CD4-positive, alpha-beta T cell treated with Interleukin-15 for 1 hour (primary cell): Measurements from ENCODE around the gene FOXC1.

Experiments
- DNase-seq: peaks from one replicate; pipeline ENCODE4 v3.0.0-alpha.2; 2020

The FOXC1 gene

DNA sequence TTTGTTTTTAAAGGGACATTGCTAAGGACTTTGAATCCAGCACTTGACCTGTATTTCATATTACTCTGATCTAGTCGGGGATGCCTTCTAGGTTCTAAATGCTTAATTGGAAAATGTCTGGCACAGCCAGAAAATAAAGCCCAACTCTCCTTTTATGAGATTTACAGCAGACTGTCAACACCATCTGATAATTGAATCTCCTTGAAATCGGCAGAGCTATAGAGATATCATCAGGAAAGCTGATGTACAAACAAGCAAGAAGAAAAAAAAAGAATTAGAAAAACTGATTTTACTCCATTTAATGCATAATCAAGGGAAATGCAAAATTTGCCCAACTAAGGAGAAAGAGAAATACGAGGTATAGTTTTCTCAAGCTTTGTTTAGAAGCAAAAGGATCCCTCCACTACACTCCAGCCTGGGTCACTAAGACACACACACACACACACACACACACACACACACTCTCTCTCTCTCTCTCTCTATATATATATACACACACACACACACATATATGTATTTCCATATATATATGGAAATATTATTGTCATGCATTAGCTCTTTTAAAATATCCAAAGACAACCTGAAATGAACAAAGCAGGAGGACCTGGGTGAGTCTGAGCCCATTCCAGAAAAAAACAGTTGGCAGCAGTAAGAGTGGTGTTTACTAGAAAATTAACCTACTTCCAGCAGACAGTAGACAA lies 9.5 kb upstream of the FOXC1 start:
- DNase-seq = no peak

DNA sequence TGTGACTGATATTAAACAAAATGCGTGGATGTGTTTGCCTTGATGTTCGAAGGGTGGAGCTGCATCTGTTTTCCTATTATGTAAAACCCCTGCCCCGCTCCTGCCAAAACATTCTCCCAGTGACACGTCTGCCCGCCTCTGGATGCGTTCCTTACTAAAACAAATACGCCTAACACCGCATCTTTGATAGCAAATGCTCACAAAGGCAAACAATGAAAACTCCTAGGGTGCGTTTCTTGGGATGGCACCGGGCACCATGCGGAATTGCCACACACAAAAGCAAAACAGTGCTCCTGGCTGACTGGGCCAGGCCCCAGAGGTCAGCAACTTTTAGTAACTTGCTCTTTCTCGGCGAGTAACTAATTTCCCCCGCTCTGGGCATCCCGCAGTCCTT lies 9.0 kb upstream of the FOXC1 start:
- no peak for DNase-seq

DNA sequence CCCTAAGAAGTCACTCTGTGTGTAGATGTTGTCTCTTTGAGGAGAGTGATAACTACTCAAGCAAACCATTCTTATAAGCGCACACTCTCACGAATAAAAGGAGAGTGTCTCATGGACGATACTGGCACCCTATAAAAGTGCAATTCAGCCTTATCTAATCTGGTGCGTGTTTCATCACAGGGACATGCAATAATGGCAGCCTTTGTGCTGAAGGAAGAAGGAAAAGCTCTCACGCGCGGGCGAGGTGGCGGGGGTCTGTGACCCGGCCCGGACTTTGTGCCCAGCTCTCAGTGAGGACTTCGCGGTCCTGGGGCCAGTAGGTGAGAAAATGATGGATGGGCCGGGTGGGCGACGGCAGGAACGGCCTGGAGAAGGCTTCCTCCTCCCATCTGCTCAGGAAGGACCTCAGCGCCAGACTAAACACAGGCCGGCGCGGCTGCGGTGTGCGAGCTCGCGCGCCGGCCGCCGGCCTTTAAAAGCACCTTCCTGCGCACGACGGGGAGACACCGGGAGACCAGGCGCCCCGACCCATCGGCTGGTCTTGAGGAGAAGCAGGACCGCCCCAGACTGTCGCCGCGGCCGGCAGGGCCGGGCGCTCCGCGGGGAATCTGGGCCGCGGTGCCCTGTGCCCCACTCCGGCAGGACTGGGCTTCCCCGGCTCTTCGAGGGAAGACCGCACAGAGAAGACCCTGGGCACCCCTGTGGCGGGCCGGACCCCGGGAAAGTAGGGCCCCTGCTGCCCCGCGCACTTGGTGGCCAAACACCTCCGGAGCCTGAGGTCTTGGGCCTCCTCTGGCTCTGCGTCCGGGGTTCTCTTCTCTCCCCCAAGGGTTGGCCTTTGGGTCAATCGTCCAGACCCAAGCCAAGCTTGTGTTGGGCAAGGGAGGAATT lies 8.3 kb upstream of the FOXC1 start:
- DNase-seq = peak; percentile 14

DNA sequence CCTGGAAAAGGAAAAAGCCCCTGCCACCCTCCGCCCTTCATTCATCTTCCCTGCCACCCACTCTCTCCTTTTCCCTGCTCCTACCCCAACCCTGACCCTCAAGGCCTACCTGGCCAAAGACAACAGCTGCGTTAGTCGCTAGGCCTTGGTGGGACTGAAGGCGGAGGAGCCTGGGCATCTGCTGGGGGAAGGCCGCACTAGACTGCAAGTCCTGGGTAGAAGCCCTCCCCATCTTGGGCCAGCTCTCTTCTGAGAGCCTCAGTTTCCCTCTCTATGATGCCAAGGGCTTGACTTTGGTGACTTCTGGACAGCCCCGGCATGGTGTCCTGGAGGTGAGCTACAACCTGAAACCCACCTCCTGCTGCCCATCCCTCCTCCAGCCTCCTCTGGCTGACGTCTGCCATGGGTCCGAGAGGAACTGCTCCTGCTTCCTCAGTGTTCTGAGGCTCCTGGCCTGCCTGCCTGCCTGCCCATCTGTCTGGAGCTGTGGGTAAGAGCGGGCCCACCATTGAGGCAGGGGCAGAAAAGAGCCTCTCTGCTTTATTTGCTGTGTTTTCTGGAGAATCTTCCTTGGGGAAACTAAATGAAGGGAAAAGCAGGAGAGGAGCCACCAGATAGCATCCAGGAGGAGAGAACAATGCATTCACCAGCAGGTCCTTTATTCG lies 7.5 kb upstream of the FOXC1 start:
- peak; percentile 10 for DNase-seq

DNA sequence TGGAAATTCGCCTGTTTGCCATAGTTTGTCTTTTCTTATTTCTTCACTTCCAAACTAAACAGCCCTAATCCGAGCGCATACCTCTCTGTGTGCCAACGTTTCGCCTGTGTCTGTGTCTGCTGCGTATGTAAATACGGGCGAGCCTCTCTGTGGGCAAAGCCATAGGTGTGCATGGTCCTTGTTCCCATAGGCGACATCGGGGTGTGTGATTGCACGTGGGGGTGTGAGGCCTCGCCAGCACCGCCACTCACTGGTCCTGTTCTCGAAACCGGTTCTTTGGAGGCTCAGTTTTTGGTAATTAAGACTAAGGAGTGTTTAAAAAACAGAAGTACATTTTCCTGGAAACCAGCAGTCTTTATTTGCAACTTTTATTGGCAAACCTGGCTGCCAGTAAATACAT lies 6.0 kb upstream of the FOXC1 start:
- no peak for DNase-seq

DNA sequence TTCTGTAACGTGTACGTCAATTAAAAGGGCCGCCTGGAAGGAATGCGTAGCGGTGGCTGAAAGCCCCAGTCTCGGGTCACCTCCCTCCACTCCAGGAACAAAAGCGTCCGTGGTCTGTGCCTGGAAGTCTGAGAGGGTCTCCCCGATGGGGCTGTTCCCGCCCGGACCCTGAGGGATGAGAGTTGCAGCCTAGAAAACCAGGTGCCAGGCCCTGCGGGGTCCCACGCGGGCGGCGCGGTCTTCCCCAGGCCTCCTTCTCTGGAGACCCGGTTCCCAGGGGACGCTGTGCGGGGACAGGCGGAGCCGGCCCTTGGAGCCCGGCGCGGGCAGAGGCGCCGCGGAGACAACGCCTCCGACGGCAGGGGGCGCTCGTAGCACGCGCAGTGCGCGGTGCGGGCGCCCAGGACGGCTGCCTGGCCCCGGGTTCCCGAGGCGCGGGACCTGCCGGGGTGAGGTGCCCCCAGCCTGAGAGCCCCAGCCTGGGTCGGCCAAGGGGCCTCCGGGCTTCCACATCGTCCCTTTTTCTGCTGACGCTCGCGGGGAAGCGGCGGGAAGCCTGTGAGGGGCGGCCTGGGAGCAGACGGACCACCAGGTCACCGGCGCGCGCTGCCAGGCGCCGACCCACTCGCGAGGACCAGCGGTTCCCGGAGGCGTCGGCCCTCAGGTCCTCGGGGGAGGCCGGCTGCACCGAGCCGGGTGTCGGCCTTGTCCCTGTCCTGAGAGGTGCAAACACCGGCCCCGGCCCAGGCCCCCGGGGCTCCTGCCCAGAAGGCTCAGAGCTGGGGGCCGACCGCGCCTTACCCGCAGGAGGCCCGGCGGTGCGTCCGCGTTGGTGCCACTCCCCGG lies 5.3 kb upstream of the FOXC1 start:
- DNase-seq = peak; percentile 40

DNA sequence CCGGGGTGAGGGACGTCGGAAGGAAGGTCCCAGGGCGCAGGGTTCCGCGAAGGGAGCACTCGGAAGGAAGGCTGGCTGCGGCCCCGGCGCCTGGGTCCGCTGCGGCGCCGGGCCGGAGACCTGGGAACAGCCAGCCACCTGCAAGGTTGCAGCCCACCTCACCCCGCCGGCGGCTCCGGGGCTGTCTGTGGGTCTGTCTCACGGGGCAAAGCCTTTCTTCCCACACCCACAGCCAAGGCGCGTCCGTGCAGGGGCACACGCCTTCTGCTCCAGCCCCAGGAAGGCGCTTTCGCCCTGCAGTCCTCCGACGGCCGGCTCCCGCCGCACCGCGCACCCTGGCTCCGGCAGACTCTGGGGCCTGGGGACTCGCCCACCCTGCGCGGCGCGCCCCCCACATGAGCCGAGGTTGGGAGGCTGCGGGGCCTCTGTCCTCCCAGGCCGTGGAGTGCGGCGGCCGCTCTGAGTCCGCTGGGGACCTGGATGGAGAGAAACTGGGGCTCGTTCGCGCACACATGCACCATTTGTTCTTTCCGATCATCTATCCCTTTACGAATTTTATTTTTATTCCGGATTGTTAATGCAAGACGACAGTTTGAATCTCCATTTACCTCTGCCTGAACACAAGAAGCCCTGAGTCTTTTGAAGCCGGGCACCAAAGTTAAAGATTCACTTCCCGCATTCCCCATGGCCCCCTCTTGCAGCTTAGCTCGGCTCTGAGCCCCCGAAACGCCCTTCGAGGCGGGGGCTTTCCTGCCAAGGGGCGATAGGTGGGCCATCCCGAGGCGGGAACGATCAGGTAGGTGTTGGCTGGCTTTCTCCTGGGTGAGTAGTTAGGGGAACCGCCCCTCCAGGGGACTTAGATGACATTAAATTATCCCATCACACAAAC lies 4.5 kb upstream of the FOXC1 start:
- DNase-seq = no peak

DNA sequence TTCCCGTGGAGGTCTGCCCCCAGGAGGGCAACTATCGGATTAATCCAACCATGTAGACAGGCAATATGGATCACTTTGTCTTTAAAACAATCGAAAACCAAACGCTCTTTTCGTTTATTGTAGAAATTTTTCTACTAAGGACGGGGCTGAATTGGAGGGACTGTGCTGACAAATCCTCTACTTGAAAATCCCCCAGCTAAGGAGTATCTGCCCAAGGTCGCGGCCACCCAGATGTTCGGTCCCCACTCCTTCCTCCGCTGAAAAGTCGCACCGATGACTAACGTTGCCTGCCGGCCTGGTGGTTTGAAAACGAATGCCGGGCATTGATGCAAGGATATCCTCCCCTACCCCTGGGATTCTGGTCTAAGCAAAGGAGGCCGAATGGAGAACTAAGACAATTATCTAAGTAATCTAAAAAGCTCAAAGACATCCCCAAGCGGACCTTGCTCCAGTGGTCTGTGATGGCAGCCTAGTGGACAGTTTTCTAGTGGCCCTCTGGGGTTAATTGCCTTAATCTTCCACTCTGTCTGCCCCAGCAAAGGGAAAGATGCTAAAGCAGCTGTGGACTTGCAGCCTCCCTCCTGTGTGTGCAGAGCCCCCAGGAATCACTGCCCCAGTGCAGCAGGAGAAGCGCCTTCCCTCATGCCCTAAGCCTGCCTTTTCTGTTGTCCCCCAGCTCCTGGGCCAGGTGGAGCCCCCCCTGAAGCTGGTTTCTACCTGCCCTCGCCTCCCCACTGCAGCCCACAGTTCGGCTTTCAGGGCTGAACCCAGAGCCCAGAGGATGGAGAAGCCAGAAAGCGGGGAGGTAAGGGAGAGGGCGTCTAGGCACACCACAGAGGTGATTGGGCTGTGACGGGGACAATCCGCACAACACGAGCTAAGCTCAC lies 3.6 kb upstream of the FOXC1 start:
- DNase-seq = no peak

DNA sequence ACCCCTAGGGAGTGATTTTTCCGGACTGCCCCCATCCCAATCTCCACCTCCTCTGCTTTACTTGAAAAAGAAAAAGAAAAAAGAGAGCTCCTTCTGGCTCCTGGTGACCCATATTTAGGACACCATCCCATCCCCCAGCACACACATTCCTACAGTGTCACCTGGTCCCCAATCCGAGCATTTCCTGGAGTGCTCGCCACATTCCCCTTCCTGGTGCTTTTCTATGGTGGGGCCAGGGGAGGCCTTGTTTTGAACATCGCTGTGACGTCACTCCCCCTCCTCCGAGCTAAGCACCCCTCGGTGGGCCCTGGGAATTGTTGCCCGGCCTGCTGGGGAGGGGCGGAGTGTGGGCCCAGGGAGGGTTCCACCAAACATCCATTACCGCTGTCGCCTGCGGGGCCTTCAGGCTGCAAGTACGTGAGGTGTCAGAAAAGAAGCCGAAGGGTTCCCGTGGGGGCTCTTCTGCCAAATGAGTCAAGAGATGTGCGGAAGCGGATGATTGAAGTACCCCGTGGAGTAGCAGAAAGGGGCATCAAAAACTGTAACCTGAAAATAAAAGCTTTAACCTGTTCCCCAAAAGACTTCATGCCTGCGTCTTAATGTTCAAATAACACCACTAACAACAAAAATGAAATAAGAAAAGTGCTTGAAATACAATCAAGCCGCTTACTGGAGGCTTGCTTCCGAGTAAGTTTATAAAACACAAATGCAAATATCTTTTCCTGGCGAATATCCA lies 2.8 kb upstream of the FOXC1 start:
- no peak for DNase-seq

DNA sequence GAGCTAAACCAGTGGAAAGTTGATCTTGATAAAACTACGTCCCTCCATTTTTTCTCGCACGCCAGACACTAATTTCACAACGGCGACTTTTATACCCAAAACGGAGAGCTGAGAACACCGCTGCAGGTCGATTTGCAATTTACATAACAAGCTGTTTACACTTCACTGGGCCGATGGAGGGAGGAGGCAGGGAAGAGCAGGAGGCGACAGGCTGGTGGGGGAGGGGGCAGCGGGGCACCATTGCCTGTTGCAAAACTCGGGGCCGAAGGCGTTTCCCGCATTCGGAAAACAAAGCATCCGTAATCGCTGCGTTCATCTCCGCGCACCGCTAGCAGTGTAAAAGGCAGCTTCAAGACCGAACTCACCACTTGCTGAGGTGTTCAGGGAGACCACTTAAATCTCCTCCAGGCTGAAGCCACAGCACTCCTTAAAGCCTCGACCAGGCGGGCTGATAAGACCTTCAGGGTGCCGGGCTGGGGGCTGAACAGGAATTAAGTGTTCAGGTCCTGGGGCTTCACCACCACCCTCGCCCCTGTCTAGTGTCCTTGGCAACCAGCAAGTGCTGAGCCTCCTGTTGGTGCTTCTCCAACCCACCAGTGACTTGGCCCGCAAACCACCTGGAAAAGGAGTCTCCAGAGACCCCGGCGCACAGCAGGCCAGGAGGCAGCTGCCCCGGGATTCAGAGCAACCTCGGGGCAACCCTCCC lies 2.0 kb upstream of the FOXC1 start:
- DNase-seq = no peak

DNA sequence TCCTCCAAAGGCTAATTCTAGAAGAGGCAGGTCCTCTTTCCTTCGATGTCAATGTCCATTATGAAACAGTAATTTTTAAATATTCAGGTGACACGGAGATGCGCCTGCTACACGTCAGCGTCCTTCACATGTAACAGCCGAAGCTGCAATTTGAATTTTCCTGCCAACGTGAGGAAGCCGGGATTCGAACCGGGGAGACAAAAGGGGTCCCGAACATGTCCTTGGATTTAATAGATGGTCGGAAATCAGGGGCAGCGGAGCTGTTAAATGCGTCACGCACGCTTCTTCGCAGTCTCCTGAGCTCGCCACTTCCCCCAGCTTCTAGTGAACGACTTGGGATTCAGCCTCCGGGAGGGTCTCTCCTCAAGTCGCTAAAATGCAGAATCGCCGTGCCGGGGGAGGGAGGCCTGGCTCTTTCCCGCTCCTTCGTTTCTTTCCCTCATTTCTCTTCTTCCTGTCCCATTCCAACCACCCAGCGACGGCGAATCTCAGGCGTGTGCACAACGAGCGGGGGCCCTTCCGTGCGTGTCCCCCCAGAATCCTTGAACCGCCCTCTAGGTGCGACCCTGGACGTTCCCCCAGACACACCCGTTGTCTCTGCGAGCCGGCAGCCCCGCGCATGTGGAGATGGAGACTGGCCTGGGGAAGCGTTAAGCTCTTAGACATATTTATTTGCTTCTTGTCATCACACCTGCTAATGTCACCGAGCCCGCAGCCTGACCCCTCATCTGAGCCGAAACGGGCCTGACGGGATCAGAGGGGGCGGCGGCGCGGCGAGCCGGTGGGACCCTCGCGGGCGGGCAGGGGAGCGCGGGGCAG lies 1.3 kb upstream of the FOXC1 start:
- DNase-seq = no peak

DNA sequence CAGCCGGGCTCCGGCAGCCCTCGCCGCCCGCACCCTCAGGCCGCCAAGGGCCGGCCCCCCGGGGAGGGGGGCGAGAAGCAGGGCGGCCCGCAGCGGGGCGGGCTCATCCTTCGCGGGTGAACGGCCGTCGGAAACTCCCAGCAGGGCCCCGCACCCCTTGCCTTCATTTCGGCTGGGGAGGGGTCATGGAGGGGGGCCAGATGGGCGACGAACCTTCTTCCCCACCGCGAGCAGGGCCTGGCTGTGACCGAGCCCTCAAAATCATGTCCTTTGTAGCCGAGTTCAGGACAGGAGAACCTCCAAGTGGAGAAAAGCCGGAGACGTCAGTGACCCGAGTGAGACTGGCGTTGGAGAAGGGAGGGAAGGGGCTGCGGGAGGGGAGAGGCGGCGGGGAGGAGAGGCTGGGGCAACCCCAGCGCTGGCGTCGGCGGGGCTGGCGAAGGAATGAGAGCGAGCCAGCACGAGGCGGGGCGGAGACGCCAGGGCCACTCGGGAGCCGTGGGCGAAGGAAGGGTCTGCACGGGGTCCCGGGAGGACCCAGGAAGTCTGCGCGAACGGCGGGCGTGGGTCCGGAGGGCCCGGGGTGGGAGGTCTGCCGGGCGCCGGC lies 571 bp upstream of the FOXC1 start:
- no peak for DNase-seq

DNA sequence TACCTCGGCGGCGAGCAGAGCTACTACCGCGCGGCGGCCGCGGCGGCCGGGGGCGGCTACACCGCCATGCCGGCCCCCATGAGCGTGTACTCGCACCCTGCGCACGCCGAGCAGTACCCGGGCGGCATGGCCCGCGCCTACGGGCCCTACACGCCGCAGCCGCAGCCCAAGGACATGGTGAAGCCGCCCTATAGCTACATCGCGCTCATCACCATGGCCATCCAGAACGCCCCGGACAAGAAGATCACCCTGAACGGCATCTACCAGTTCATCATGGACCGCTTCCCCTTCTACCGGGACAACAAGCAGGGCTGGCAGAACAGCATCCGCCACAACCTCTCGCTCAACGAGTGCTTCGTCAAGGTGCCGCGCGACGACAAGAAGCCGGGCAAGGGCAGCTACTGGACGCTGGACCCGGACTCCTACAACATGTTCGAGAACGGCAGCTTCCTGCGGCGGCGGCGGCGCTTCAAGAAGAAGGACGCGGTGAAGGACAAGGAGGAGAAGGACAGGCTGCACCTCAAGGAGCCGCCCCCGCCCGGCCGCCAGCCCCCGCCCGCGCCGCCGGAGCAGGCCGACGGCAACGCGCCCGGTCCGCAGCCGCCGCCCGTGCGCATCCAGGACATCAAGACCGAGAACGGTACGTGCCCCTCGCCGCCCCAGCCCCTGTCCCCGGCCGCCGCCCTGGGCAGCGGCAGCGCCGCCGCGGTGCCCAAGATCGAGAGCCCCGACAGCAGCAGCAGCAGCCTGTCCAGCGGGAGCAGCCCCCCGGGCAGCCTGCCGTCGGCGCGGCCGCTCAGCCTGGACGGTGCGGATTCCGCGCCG lies 994 bp downstream of the FOXC1 start:
- DNase-seq = no peak

DNA sequence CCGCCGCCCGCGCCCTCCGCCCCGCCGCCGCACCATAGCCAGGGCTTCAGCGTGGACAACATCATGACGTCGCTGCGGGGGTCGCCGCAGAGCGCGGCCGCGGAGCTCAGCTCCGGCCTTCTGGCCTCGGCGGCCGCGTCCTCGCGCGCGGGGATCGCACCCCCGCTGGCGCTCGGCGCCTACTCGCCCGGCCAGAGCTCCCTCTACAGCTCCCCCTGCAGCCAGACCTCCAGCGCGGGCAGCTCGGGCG lies 1.5 kb downstream of the FOXC1 start:
- DNase-seq = no peak

DNA sequence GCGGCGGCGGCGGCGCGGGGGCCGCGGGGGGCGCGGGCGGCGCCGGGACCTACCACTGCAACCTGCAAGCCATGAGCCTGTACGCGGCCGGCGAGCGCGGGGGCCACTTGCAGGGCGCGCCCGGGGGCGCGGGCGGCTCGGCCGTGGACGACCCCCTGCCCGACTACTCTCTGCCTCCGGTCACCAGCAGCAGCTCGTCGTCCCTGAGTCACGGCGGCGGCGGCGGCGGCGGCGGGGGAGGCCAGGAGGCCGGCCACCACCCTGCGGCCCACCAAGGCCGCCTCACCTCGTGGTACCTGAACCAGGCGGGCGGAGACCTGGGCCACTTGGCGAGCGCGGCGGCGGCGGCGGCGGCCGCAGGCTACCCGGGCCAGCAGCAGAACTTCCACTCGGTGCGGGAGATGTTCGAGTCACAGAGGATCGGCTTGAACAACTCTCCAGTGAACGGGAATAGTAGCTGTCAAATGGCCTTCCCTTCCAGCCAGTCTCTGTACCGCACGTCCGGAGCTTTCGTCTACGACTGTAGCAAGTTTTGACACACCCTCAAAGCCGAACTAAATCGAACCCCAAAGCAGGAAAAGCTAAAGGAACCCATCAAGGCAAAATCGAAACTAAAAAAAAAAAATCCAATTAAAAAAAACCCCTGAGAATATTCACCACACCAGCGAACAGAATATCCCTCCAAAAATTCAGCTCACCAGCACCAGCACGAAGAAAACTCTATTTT lies 2.0 kb downstream of the FOXC1 start:
- DNase-seq = no peak

DNA sequence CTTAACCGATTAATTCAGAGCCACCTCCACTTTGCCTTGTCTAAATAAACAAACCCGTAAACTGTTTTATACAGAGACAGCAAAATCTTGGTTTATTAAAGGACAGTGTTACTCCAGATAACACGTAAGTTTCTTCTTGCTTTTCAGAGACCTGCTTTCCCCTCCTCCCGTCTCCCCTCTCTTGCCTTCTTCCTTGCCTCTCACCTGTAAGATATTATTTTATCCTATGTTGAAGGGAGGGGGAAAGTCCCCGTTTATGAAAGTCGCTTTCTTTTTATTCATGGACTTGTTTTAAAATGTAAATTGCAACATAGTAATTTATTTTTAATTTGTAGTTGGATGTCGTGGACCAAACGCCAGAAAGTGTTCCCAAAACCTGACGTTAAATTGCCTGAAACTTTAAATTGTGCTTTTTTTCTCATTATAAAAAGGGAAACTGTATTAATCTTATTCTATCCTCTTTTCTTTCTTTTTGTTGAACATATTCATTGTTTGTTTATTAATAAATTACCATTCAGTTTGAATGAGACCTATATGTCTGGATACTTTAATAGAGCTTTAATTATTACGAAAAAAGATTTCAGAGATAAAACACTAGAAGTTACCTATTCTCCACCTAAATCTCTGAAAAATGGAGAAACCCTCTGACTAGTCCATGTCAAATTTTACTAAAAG lies 2.7 kb downstream of the FOXC1 start:
- DNase-seq = no peak
